Panc1 (cell line): ENCODE data around the gene NPM3. TPM values are rescaled to one million over a fixed set of nuclear protein-coding genes. Genes with fewer than 3 reads are reported as not detected.

Experiments
- ATAC-seq: fragments of 200-7000 bp; cut with Tn5 transposase; 2 replicates; pipeline ENCODE4 v1.9.1; 2020; ENCODE audit warnings: mild to moderate bottlenecking, moderate library complexity
- BruUV-seq: library from RNA; stranded (reverse); fragments of 400-500 nt; replicated peaks from 2 replicates; lab custom pipeline; 2021; lab: Mats Ljungman, UMichigan
- CTCF ChIA-PET: fragments of 300-600 bp; sonication (Branson Sonifier 250); formaldehyde crosslinking; loops from one replicate; lab custom pipeline; 2022; ENCODE audit warnings: antibody characterized with exemption; lab: Charles Lee
- POLR2A ChIA-PET: fragments of 300-600 bp; sonication (Branson Sonifier 250); formaldehyde crosslinking; loops from one replicate; lab custom pipeline; 2022; ENCODE audit warnings: antibody characterized with exemption; lab: Charles Lee
- DNase-seq: peaks from one replicate; pipeline ENCODE4 v3.0.0-alpha.2; 2010; ENCODE audit warnings: low read depth, low spot score
- H3K27ac ChIP-seq: 2 replicates; pipeline ENCODE4 v1.5.1; 2011; ENCODE audit warnings: mild to moderate bottlenecking, low read length, inconsistent platforms
- H3K27me3 ChIP-seq: fragments of 200-500 bp; sonication (Bioruptor generic); 2 replicates; pipeline ENCODE4 v1.6.0; 2014; ENCODE audit warnings: low read length, inconsistent platforms; ENCODE audit not compliant: control insufficient read depth, insufficient read depth
- H3K36me3 ChIP-seq: fragments of 200-500 bp; sonication (Bioruptor generic); 2 replicates; pipeline ENCODE4 v1.5.1; 2014; ENCODE audit warnings: inconsistent platforms, mild to moderate bottlenecking, low read length, moderate library complexity; ENCODE audit not compliant: control insufficient read depth, insufficient read depth
- H3K4me1 ChIP-seq: 2 replicates; pipeline ENCODE4 v1.5.1; 2011; ENCODE audit warnings: inconsistent platforms, mild to moderate bottlenecking, low read length, moderate library complexity; ENCODE audit not compliant: control insufficient read depth, insufficient read depth
- H3K4me3 ChIP-seq, 2 experiments: 2 replicates each; pipeline ENCODE4 v1.5.1; 2011 to 2012; ENCODE audit warnings: low read depth in 2 of 2, low read length in 2 of 2, mild to moderate bottlenecking in 2 of 2, inconsistent platforms in 1 of 2, moderate library complexity in 1 of 2
- H3K9me3 ChIP-seq: fragments of 200-500 bp; sonication (Bioruptor generic); 2 replicates; pipeline ENCODE4 v1.5.1; 2014; ENCODE audit warnings: low read depth, mild to moderate bottlenecking, inconsistent platforms, low read length, moderate library complexity; ENCODE audit not compliant: control insufficient read depth, insufficient read depth
- CTCF ChIP-seq: fragments of 450-650 bp; IDR thresholded peaks from 2 replicates; pipeline ENCODE4 v1.5.1; 2017; ENCODE audit warnings: mild to moderate bottlenecking
- POLR2AphosphoS5 ChIP-seq: IDR thresholded peaks from 2 replicates; pipeline ENCODE4 v1.6.1; 2012; ENCODE audit warnings: mild to moderate bottlenecking, low read depth, low read length, moderate library complexity
- REST ChIP-seq, 2 experiments: IDR thresholded peaks; 2 replicates each; pipeline ENCODE4 v1.6.1; 2011 to 2012; ENCODE audit warnings: low read depth in 2 of 2, control low read depth in 1 of 2, low read length in 1 of 2, mild to moderate bottlenecking in 1 of 2, moderate library complexity in 1 of 2; ENCODE audit not compliant: insufficient read depth in 1 of 2
- SIN3A ChIP-seq: IDR thresholded peaks from 2 replicates; pipeline ENCODE4 v1.6.1; 2012; ENCODE audit warnings: low read depth, mild to moderate bottlenecking, low read length, moderate library complexity, borderline replicate concordance; ENCODE audit not compliant: insufficient read depth
- TCF7L2 ChIP-seq: IDR thresholded peaks from 2 replicates; pipeline ENCODE4 v1.6.1; 2011; ENCODE audit warnings: mild to moderate bottlenecking, low read depth, low read length, inconsistent platforms
- in situ Hi-C: cut with HindIII; loops from 2 replicates; pipeline ENCODE4 v1.10.0; 2016; ENCODE audit warnings: low sequenced_read_pairs, low pct_unique_long_range_greater_than_20kb
- intact Hi-C: fragments of 100-400 bp; cut with micrococcal nuclease; formaldehyde crosslinking; loops from one replicate; pipeline ENCODE4 v1.10.0; 2022; ENCODE audit not compliant: unreplicated experiment
- total RNA-seq: library from RNA; stranded (reverse); gene quantifications from one replicate; pipeline ENCODE4 v1.2.1, GENCODE V29; 2021; ENCODE audit not compliant: unreplicated experiment

NPM3 gene
- total RNA-seq, 1 experiment from 2014 or later: 109 TPM

GRCh38 chr10:101766753-101767599, 16.3 kb downstream of the NPM3 start:
- no TSS peak for BruUV-seq
- Histone ChIP-seq H3K36me3 (no peaks in the 10 kb centered on the region), H3K27ac (no peak overlapping the region), H3K4me1 (no peaks in the 10 kb centered on the region), H3K9me3 (no peaks in the 10 kb centered on the region), H3K4me3 (no peak overlapping the region), H3K27me3 (no peaks in the 10 kb centered on the region)
- no peak for ATAC-seq
- in situ Hi-C loops (no loop called here), intact Hi-C loops (no loop called here)
- ChIA-PET POLR2A (interaction anchor here (0.6 kb wide), 1 partner anchor 478 kb away, joined by 4 read pairs; no protein-coding TSS in a partner anchor), CTCF (no interaction called here)
- TF ChIP-seq POLR2AphosphoS5: no peak
- TF ChIP-seq TCF7L2: no peak
- no peak for TF ChIP-seq CTCF
- TF ChIP-seq REST (IDR thresholded peaks at IDR 0.05; ENCODE audit: insufficient read depth in 1 of 2, low read depth in 2 of 2, low read length in 1 of 2): no peak
- TF ChIP-seq SIN3A: no peak
- DNase-seq: no peak

GRCh38 chr10:101766306-101766705, 16.9 kb downstream of the NPM3 start:
- H3K4me1 ChIP-seq: no peaks in the 10 kb centered on the region
- intact Hi-C loops: no loop called here
- DNase-seq: no peak
- TF ChIP-seq REST (IDR thresholded peaks at IDR 0.05; ENCODE audit: insufficient read depth in 1 of 2, low read depth in 2 of 2, low read length in 1 of 2) (no peak), SIN3A (no peak), CTCF (no peak), TCF7L2 (no peak)
- ChIA-PET POLR2A (interaction anchor here (0.6 kb wide), 1 partner anchor 478 kb away, joined by 4 read pairs; no protein-coding TSS in a partner anchor), CTCF (no interaction called here)
- ATAC-seq: no peak
- H3K27ac ChIP-seq: no peak overlapping the region
- no peaks in the 10 kb centered on the region for H3K27me3 ChIP-seq
- in situ Hi-C loops: no loop called here
- BruUV-seq: no TSS peak
- H3K36me3 ChIP-seq: no peaks in the 10 kb centered on the region
- H3K9me3 ChIP-seq: no peaks in the 10 kb centered on the region
- no peak overlapping the region for H3K4me3 ChIP-seq
